ENCODE data around the gene ATG14.

GRCh38 chr14:55374771-55375170, 36.9 kb downstream of the ATG14 start:
- TF ChIP-seq POLR2A (IDR thresholded peaks at IDR 0.05) = no peak
- TF ChIP-seq CTCF (IDR thresholded peaks at IDR 0.05) = no peak
- no peak for TF ChIP-seq POLR2AphosphoS5 (IDR thresholded peaks at IDR 0.05)
